ENCODE results near the gene AOAH. TPM values are rescaled to one million over a fixed set of nuclear protein-coding genes. Genes with fewer than 3 reads are reported as not detected.

AOAH gene
- total RNA-seq, 1 donor from 2014 or later = 33.4 TPM

- Mint-ChIP-seq H3K4me1 (ENCODE audit: low read depth) (peaks cover 29% of the 10 kb centered on the region), H3K4me3 (ENCODE audit: low read depth) (peak overlapping the region; percentile 26), H3K36me3 (ENCODE audit: low read depth) (peaks cover 63% of the 10 kb centered on the region), H3K27me3 (ENCODE audit: low read depth) (no peaks in the 10 kb centered on the region), H3K9me3 (no peaks in the 10 kb centered on the region), H3K27ac (peak overlapping the region; percentile 74)
- no peak for DNase-seq (ENCODE audit: low spot score)
- intact Hi-C loops (cut with micrococcal nuclease) = loop anchor here (5.0 kb wide), 2 partner anchors 75 to 150 kb away; no protein-coding TSS in a partner anchor
Observed at GRCh38 chr7:36526863-36527548, 197.3 kb downstream of the AOAH start.

GRCh38 chr7:36523371-36524101, 200.8 kb downstream of the AOAH start:
- Mint-ChIP-seq H3K4me3 (ENCODE audit: low read depth) (no peak overlapping the region), H3K36me3 (ENCODE audit: low read depth) (peaks cover 50% of the 10 kb centered on the region), H3K9me3 (no peaks in the 10 kb centered on the region), H3K27ac (no peak overlapping the region), H3K4me1 (ENCODE audit: low read depth) (peaks cover 25% of the 10 kb centered on the region), H3K27me3 (ENCODE audit: low read depth) (no peaks in the 10 kb centered on the region)
- DNase-seq (ENCODE audit: low spot score) = no peak
- intact Hi-C loops (cut with micrococcal nuclease) = no loop called here

- Mint-ChIP-seq H3K9me3 (no peaks in the 10 kb centered on the region), H3K4me3 (ENCODE audit: low read depth) (no peak overlapping the region), H3K36me3 (ENCODE audit: low read depth) (peaks cover 42% of the 10 kb centered on the region), H3K4me1 (ENCODE audit: low read depth) (peaks cover 17% of the 10 kb centered on the region), H3K27ac (no peak overlapping the region), H3K27me3 (ENCODE audit: low read depth) (no peaks in the 10 kb centered on the region)
- intact Hi-C loops (cut with micrococcal nuclease) = no loop called here
- DNase-seq (ENCODE audit: low spot score) = no peak
Observed at GRCh38 chr7:36522453-36523007, 201.8 kb downstream of the AOAH start.

- no peak overlapping the region for H3K27ac Mint-ChIP-seq
- DNase-seq (ENCODE audit: low spot score) = no peak
Observed at GRCh38 chr7:36521911-36522310, 202.4 kb downstream of the AOAH start.

GRCh38 chr7:36521133-36521532, 203.2 kb downstream of the AOAH start:
- peaks cover 32% of the 10 kb centered on the region for H3K36me3 Mint-ChIP-seq (ENCODE audit: low read depth)
- H3K27me3 Mint-ChIP-seq (ENCODE audit: low read depth) = no peaks in the 10 kb centered on the region
- peaks cover 11% of the 10 kb centered on the region for H3K4me1 Mint-ChIP-seq (ENCODE audit: low read depth)
- no peak overlapping the region for H3K27ac Mint-ChIP-seq
- no peaks in the 10 kb centered on the region for H3K9me3 Mint-ChIP-seq
- no peak for DNase-seq (ENCODE audit: low spot score)
- intact Hi-C loops (cut with micrococcal nuclease) = no loop called here
- H3K4me3 Mint-ChIP-seq (ENCODE audit: low read depth) = no peak overlapping the region

More at GRCh38 chr7:36521911-36522310, 202.4 kb downstream of the AOAH start:
- Mint-ChIP-seq H3K4me1 (ENCODE audit: low read depth) (peaks cover 14% of the 10 kb centered on the region), H3K27me3 (ENCODE audit: low read depth) (no peaks in the 10 kb centered on the region), H3K4me3 (ENCODE audit: low read depth) (no peak overlapping the region), H3K36me3 (ENCODE audit: low read depth) (peaks cover 36% of the 10 kb centered on the region), H3K9me3 (no peaks in the 10 kb centered on the region)
- intact Hi-C loops (cut with micrococcal nuclease) = no loop called here

- no peak for DNase-seq (ENCODE audit: low spot score)
- intact Hi-C loops (cut with micrococcal nuclease) = no loop called here
- Mint-ChIP-seq H3K9me3 (no peaks in the 10 kb centered on the region), H3K27me3 (ENCODE audit: low read depth) (no peaks in the 10 kb centered on the region), H3K27ac (peak overlapping the region; percentile 28), H3K4me1 (ENCODE audit: low read depth) (peaks cover 10% of the 10 kb centered on the region), H3K36me3 (ENCODE audit: low read depth) (peaks cover 14% of the 10 kb centered on the region), H3K4me3 (ENCODE audit: low read depth) (no peak overlapping the region)
Observed at GRCh38 chr7:36515847-36516246, 208.4 kb downstream of the AOAH start.

- Mint-ChIP-seq H3K4me3 (ENCODE audit: low read depth) (no peak overlapping the region), H3K27me3 (ENCODE audit: low read depth) (no peaks in the 10 kb centered on the region), H3K36me3 (ENCODE audit: low read depth) (peaks cover 14% of the 10 kb centered on the region), H3K27ac (no peak overlapping the region), H3K4me1 (ENCODE audit: low read depth) (peaks cover 10% of the 10 kb centered on the region), H3K9me3 (no peaks in the 10 kb centered on the region)
- intact Hi-C loops (cut with micrococcal nuclease) = no loop called here
- no peak for DNase-seq (ENCODE audit: low spot score)
Observed at GRCh38 chr7:36514289-36515243, 209.7 kb downstream of the AOAH start.

GRCh38 chr7:36513393-36513792, 210.9 kb downstream of the AOAH start:
- peaks cover 10% of the 10 kb centered on the region for H3K4me1 Mint-ChIP-seq (ENCODE audit: low read depth)
- no peaks in the 10 kb centered on the region for H3K27me3 Mint-ChIP-seq (ENCODE audit: low read depth)
- no peak overlapping the region for H3K4me3 Mint-ChIP-seq (ENCODE audit: low read depth)
- no peak overlapping the region for H3K27ac Mint-ChIP-seq
- no peaks in the 10 kb centered on the region for H3K9me3 Mint-ChIP-seq
- peaks cover 10% of the 10 kb centered on the region for H3K36me3 Mint-ChIP-seq (ENCODE audit: low read depth)
- intact Hi-C loops (cut with micrococcal nuclease) = no loop called here
- no peak for DNase-seq (ENCODE audit: low spot score)

- H3K27ac Mint-ChIP-seq = no peak overlapping the region
- no peak for DNase-seq (ENCODE audit: low spot score)
- no peaks in the 10 kb centered on the region for H3K27me3 Mint-ChIP-seq (ENCODE audit: low read depth)
- peaks cover 10% of the 10 kb centered on the region for H3K4me1 Mint-ChIP-seq (ENCODE audit: low read depth)
- H3K9me3 Mint-ChIP-seq = no peaks in the 10 kb centered on the region
- intact Hi-C loops (cut with micrococcal nuclease) = no loop called here
- peaks cover 10% of the 10 kb centered on the region for H3K36me3 Mint-ChIP-seq (ENCODE audit: low read depth)
- no peak overlapping the region for H3K4me3 Mint-ChIP-seq (ENCODE audit: low read depth)
Observed at GRCh38 chr7:36512616-36513015, 211.7 kb downstream of the AOAH start.

GRCh38 chr7:36509962-36510361, 214.3 kb downstream of the AOAH start:
- no peaks in the 10 kb centered on the region for H3K27me3 Mint-ChIP-seq (ENCODE audit: low read depth)
- no peak for DNase-seq (ENCODE audit: low spot score)
- H3K4me3 Mint-ChIP-seq (ENCODE audit: low read depth) = no peak overlapping the region
- H3K27ac Mint-ChIP-seq = no peak overlapping the region
- peaks cover 5% of the 10 kb centered on the region for H3K36me3 Mint-ChIP-seq (ENCODE audit: low read depth)
- no peaks in the 10 kb centered on the region for H3K4me1 Mint-ChIP-seq (ENCODE audit: low read depth)
- intact Hi-C loops (cut with micrococcal nuclease) = no loop called here
- no peaks in the 10 kb centered on the region for H3K9me3 Mint-ChIP-seq

GRCh38 chr7:36507475-36508440, 216.5 kb downstream of the AOAH start:
- H3K27ac Mint-ChIP-seq = no peak overlapping the region
- no peak overlapping the region for H3K4me3 Mint-ChIP-seq (ENCODE audit: low read depth)
- H3K4me1 Mint-ChIP-seq (ENCODE audit: low read depth) = no peaks in the 10 kb centered on the region
- peaks cover 3% of the 10 kb centered on the region for H3K9me3 Mint-ChIP-seq
- intact Hi-C loops (cut with micrococcal nuclease) = no loop called here
- no peak for DNase-seq (ENCODE audit: low spot score)
- no peaks in the 10 kb centered on the region for H3K36me3 Mint-ChIP-seq (ENCODE audit: low read depth)
- H3K27me3 Mint-ChIP-seq (ENCODE audit: low read depth) = no peaks in the 10 kb centered on the region
